SK-N-SH (cell line): ENCODE measurements around the gene KLHL33.

ENCODE experiments used
- CTCF ChIP-seq: fragments of 200-600 bp; sonication (generic); IDR thresholded peaks from 2 replicates; pipeline ENCODE4 v1.6.1; 2017; ENCODE audit warnings: antibody characterized with exemption, mild to moderate bottlenecking, moderate library complexity
- EZH2phosphoT487 ChIP-seq: fragments of 200-600 bp; sonication (generic); IDR thresholded peaks from 2 replicates; pipeline ENCODE4 v1.6.1; 2017; ENCODE audit warnings: low read depth, mixed run types, mild to moderate bottlenecking, antibody characterized with exemption, moderate library complexity, borderline replicate concordance
- FOXM1 ChIP-seq: IDR thresholded peaks from 2 replicates; pipeline ENCODE4 v1.4.0; 2012; ENCODE audit warnings: low read depth, mild to moderate bottlenecking
- MAX ChIP-seq: IDR thresholded peaks from 2 replicates; pipeline ENCODE4 v1.4.0; 2012; ENCODE audit warnings: low read depth
- MXI1 ChIP-seq: IDR thresholded peaks from 2 replicates; pipeline ENCODE4 v1.6.1; 2012; ENCODE audit warnings: mild to moderate bottlenecking, low read depth, low read length, improper control_type of control experiment
- RAD21 ChIP-seq: IDR thresholded peaks from 2 replicates; pipeline ENCODE4 v1.6.1; 2012; ENCODE audit warnings: mild to moderate bottlenecking, low read length
- SIN3A ChIP-seq: IDR thresholded peaks from 2 replicates; pipeline ENCODE4 v1.6.1; 2012; ENCODE audit warnings: low read depth, mild to moderate bottlenecking, low read length, moderate library complexity, borderline replicate concordance
- TEAD4 ChIP-seq: IDR thresholded peaks from 2 replicates; pipeline ENCODE4 v1.4.0; 2012; ENCODE audit warnings: mild to moderate bottlenecking, borderline replicate concordance; ENCODE audit not compliant: insufficient read depth
- YY1 ChIP-seq: IDR thresholded peaks from 2 replicates; pipeline ENCODE4 v1.4.0; 2012; ENCODE audit warnings: low read depth, mild to moderate bottlenecking

GRCh38 chr14:20418501-20418909, 17.5 kb downstream of the KLHL33 start:
- TF ChIP-seq SIN3A (no peak), CTCF (no peak), FOXM1 (no peak), MAX (no peak), YY1 (no peak), EZH2phosphoT487 (no peak), MXI1 (no peak), RAD21 (no peak), TEAD4 (no peak)
